ENCODE measurements around the gene OR52I1.

The OR52I1 gene

GRCh38 chr11:4637662-4638047 lies 43.8 kb downstream of the OR52I1 start:
- TF ChIP-seq GATA1 (IDR thresholded peaks at IDR 0.05; ENCODE audit: low read depth, low read length) (no peak), POLR2A (IDR thresholded peaks at IDR 0.05; ENCODE audit: low read length) (no peak)
- DNase-seq: no peak

- DNase-seq: no peak
Measured at GRCh38 chr11:4639931-4640330, 46.1 kb downstream of the OR52I1 start.

GRCh38 chr11:4641501-4641900 lies 47.7 kb downstream of the OR52I1 start:
- TF ChIP-seq GATA1 (IDR thresholded peaks at IDR 0.05; ENCODE audit: low read depth, low read length) (no peak), POLR2A (IDR thresholded peaks at IDR 0.05; ENCODE audit: low read length) (no peak)
- DNase-seq: no peak

More at GRCh38 chr11:4639931-4640330, 46.1 kb downstream of the OR52I1 start:
- no peak for TF ChIP-seq GATA1 (IDR thresholded peaks at IDR 0.05; ENCODE audit: low read depth, low read length)
- TF ChIP-seq POLR2A (IDR thresholded peaks at IDR 0.05; ENCODE audit: low read length): no peak

GRCh38 chr11:4642043-4642442 lies 48.2 kb downstream of the OR52I1 start:
- no peak for DNase-seq
- TF ChIP-seq GATA1 (IDR thresholded peaks at IDR 0.05; ENCODE audit: low read depth, low read length) (no peak), POLR2A (IDR thresholded peaks at IDR 0.05; ENCODE audit: low read length) (no peak)

GRCh38 chr11:4643076-4643475 lies 49.2 kb downstream of the OR52I1 start:
- no peak for DNase-seq
- no peak for TF ChIP-seq GATA1 (IDR thresholded peaks at IDR 0.05; ENCODE audit: low read depth, low read length)
- no peak for TF ChIP-seq POLR2A (IDR thresholded peaks at IDR 0.05; ENCODE audit: low read length)

GRCh38 chr11:4643682-4644081 lies 49.8 kb downstream of the OR52I1 start, which contains the start of gene OR51E1:
OR51E1 (plus strand) TSS chr11:4643982; CDS start chr11:4652527, 8,545 bp downstream.
- DNase-seq: no peak
- TF ChIP-seq GATA1 (IDR thresholded peaks at IDR 0.05; ENCODE audit: low read depth, low read length) (no peak), POLR2A (IDR thresholded peaks at IDR 0.05; ENCODE audit: low read length) (no peak)

- no peak for DNase-seq
- TF ChIP-seq POLR2A (IDR thresholded peaks at IDR 0.05; ENCODE audit: low read length) (no peak), GATA1 (IDR thresholded peaks at IDR 0.05; ENCODE audit: low read depth, low read length) (no peak)
Measured at GRCh38 chr11:4644233-4644632, 50.4 kb downstream of the OR52I1 start.

Measured in erythroblast (primary cell).